ENCODE measurements around the gene ERI3. TPM values are rescaled to one million over a fixed set of nuclear protein-coding genes. Genes with fewer than 3 reads are reported as not detected.

ERI3 gene
- total and polyA plus RNA-seq, 9 of the 15 experiments (the other 6 are each of a cell fraction or from before 2014, with no cell fraction given): 47.8 to 93.4 (median 67.2) TPM

GRCh38 chr1:44290250-44291094, 64.6 kb downstream of the ERI3 start (continued):
- TF ChIP-seq ATF3 (IDR thresholded peaks at IDR 0.05) (peak; percentile 81), ATF3 (CRISPR knock-in tag; conservative IDR thresholded peaks at IDR 0.05) (0 out of 2 replicates have a peak, but pooled peaks have one; percentile 47), GABPB2 (CRISPR knock-in tag; conservative IDR thresholded peaks at IDR 0.05) (no peak), NFIC (IDR thresholded peaks at IDR 0.05) (peak; percentile 83), GTF2A2 (tag; IDR thresholded peaks at IDR 0.05) (no peak), ZNF143 (CRISPR knock-in tag; IDR thresholded peaks at IDR 0.05) (no peak), MXI1 (IDR thresholded peaks at IDR 0.05; ENCODE audit: low read depth, low read length) (no peak), ZNF778 (CRISPR knock-in tag; IDR thresholded peaks at IDR 0.05) (no peak), KHSRP (IDR thresholded peaks at IDR 0.05) (peak; percentile 34), THAP7 (CRISPR knock-in tag; IDR thresholded peaks at IDR 0.05) (no peak), IFI16 (CRISPR knock-in tag; IDR thresholded peaks at IDR 0.05) (0 out of 2 replicates have a peak, but pooled peaks have one; percentile 32), CBX1 (IDR thresholded peaks at IDR 0.05; ENCODE audit: low read depth) (no peak), ARID2 (IDR thresholded peaks at IDR 0.05) (no peak), TEAD4 (IDR thresholded peaks at IDR 0.05; ENCODE audit: low read length) (peak; percentile 94), TEAD4 (CRISPR knock-in tag; IDR thresholded peaks at IDR 0.05; ENCODE audit: borderline replicate concordance) (no peak), ETV5 (CRISPR knock-in tag; IDR thresholded peaks at IDR 0.05; ENCODE audit: low read depth) (peak; percentile 81; the same call in 1 of the 2 replicates), CXXC5 (CRISPR knock-in tag; IDR thresholded peaks at IDR 0.05) (peak; percentile 99), ZBTB8A (IDR thresholded peaks at IDR 0.05; ENCODE audit: partially characterized antibody) (no peak), ZNF407 (IDR thresholded peaks at IDR 0.05; ENCODE audit: low read depth) (no peak), NRF1 (conservative IDR thresholded peaks at IDR 0.05 in 1 of 2, IDR thresholded peaks at IDR 0.05 in 1 of 2) (0 out of 4 replicates have a peak, but pooled peaks of 1 of the 2 experiments have one; percentile 25)
